K562 (cell line): ENCODE data around the gene TPK1. TPM values are rescaled to one million over a fixed set of nuclear protein-coding genes. Genes with fewer than 3 reads are reported as not detected.

Experiments
- ATAC-seq: fragments of 200-7000 bp; cut with Tn5 transposase; 3 replicates; pipeline ENCODE4 v1.9.1; 2020; ENCODE audit warnings: moderate library complexity
- BruUV-seq: library from RNA; stranded (reverse); fragments of 400-500 nt; replicated peaks from 2 replicates; lab custom pipeline; 2021; lab: Mats Ljungman, UMichigan
- CTCF ChIA-PET: fragments of 300-600 bp; formaldehyde crosslinking; extraction: SDS; loops from one replicate; lab custom pipeline; 2021; ENCODE audit warnings: low intra/inter-chr PET ratio; lab: Yijun Ruan, JAX
- POLR2A ChIA-PET: fragments of 300-600, 350-650 bp; sonication (Branson Sonifier 250); formaldehyde crosslinking; extraction: SDS; loops from one replicate; lab custom pipeline; 2021; ENCODE audit warnings: antibody characterized with exemption, inconsistent platforms; lab: Yijun Ruan, JAX
- DNase-seq, 4 experiments: peaks; one replicate each; pipeline versions ENCODE4 v3.0.0 to v3.0.0-alpha.2; 2011 to 2018; ENCODE audit warnings: low spot score in 3 of 4, mixed read lengths in 3 of 4; ENCODE audit errors: extremely low read depth in 1 of 4
- FAIRE-seq: peaks from 2 replicates; lab custom pipeline; 2011; peaks lifted over from hg19 to GRCh38; lab: Jason Lieb, UNC
- H2AFZ ChIP-seq: 2 replicates; pipeline ENCODE4 v1.6.0; 2011; ENCODE audit warnings: low read depth, low read length, control low read depth, inconsistent platforms
- H3K27ac ChIP-seq: fragments of 200-600 bp; 3 replicates; pipeline ENCODE4 v1.8.0; 2011; ENCODE audit warnings: low read depth, mild to moderate bottlenecking, control low read depth, inconsistent platforms, low read length, moderate library complexity, mixed read lengths; ENCODE audit errors: extremely low read depth
- H3K27me3 ChIP-seq, 2 experiments: fragments of 300-600 bp in 1 of 2; 2 replicates in 1 of 2; 3 replicates in 1 of 2; pipeline versions ENCODE4 v1.6.0 to v1.8.0; 2011; ENCODE audit warnings: inconsistent platforms in 2 of 2, low read length in 2 of 2, mild to moderate bottlenecking in 1 of 2, mixed read lengths in 1 of 2, moderate library complexity in 1 of 2; ENCODE audit not compliant: control insufficient read depth in 2 of 2, insufficient read depth in 2 of 2
- H3K36me3 ChIP-seq: fragments of 300-600 bp; 3 replicates; pipeline ENCODE4 v1.8.0; 2011; ENCODE audit warnings: mild to moderate bottlenecking, low read length, inconsistent platforms; ENCODE audit not compliant: control insufficient read depth, insufficient read depth
- H3K4me1 ChIP-seq, 2 experiments: fragments of 200-600 bp in 1 of 2; replicated peaks in 1 of 2; 2 replicates in 1 of 2; 3 replicates in 1 of 2; pipeline versions ENCODE4 v1.5.1 to v1.8.0; 2011; ENCODE audit warnings: inconsistent platforms in 2 of 2, low read length in 2 of 2, mild to moderate bottlenecking in 1 of 2, mixed read lengths in 1 of 2, moderate library complexity in 1 of 2; ENCODE audit not compliant: control insufficient read depth in 2 of 2, insufficient read depth in 2 of 2
- H3K4me2 ChIP-seq: 2 replicates; pipeline ENCODE4 v1.6.1; 2011; ENCODE audit warnings: low read length, control low read depth, inconsistent platforms, mixed read lengths; ENCODE audit not compliant: insufficient read depth
- H3K4me3 ChIP-seq: fragments of 200-600 bp; sonication (generic), shearing (Covaris generic); 2 replicates; pipeline ENCODE4 v1.5.1; 2016; ENCODE audit warnings: control low read depth, inconsistent platforms
- H3K79me2 ChIP-seq: fragments of 200-600 bp; 3 replicates; pipeline ENCODE4 v1.8.0; 2011; ENCODE audit warnings: low read length, inconsistent platforms; ENCODE audit not compliant: control insufficient read depth, insufficient read depth
- H3K9ac ChIP-seq, 2 experiments: 2 replicates each; pipeline versions ENCODE4 v1.6.0 to v1.6.1; 2011; ENCODE audit warnings: low read depth in 2 of 2, low read length in 2 of 2, control low read depth in 1 of 2, inconsistent platforms in 1 of 2, mild to moderate bottlenecking in 1 of 2, mixed read lengths in 1 of 2; ENCODE audit not compliant: insufficient read depth in 1 of 2
- H3K9me1 ChIP-seq: one replicate; pipeline ENCODE4 v1.6.0; 2011; ENCODE audit warnings: inconsistent platforms, mild to moderate bottlenecking, low read length, moderate library complexity; ENCODE audit not compliant: control insufficient read depth, insufficient read depth
- H3K9me3 ChIP-seq: replicated peaks from 2 replicates; pipeline ENCODE4 v1.5.1; 2011; ENCODE audit warnings: low read depth, low read length, inconsistent platforms; ENCODE audit not compliant: control insufficient read depth, insufficient read depth
- H4K20me1 ChIP-seq: replicated peaks from 2 replicates; pipeline ENCODE4 v1.6.1; 2011; ENCODE audit warnings: low read length, inconsistent platforms, mixed read lengths; ENCODE audit not compliant: control insufficient read depth, insufficient read depth
- BRF1 ChIP-seq: IDR thresholded peaks from 3 replicates; pipeline ENCODE4 v1.6.1; 2011; ENCODE audit warnings: borderline replicate concordance, mild to moderate bottlenecking; ENCODE audit not compliant: insufficient read length; ENCODE audit errors: extremely low read depth
- NONO ChIP-seq, 2 experiments: fragments of 200-400 bp in 1 of 2; fragments of 450-650 bp in 1 of 2; formaldehyde crosslinking in 1 of 2; IDR thresholded peaks; 2 replicates each; pipeline ENCODE4 v1.6.1; 2017; ENCODE audit warnings: low read depth in 2 of 2, mild to moderate bottlenecking in 2 of 2, moderate library complexity in 2 of 2, low read length in 1 of 2
- REST ChIP-seq, 2 experiments: fragments of 450-650 bp; formaldehyde crosslinking in 1 of 2; IDR thresholded peaks; 2 replicates each; pipeline versions ENCODE4 v1.4.0 to v1.6.1; 2014 to 2020; ENCODE audit warnings: mild to moderate bottlenecking in 2 of 2, borderline replicate concordance in 1 of 2, low read depth in 1 of 2
- ZBTB34 ChIP-seq: fragments of 250-450 bp; sonication (Bioruptor Pico); IDR thresholded peaks from 2 replicates; pipeline ENCODE4 v1.8.0; 2021; ENCODE audit warnings: mild to moderate bottlenecking, moderate library complexity
- ZBTB43 ChIP-seq: sonication (generic); formaldehyde crosslinking; IDR thresholded peaks from 2 replicates; pipeline ENCODE4 v1.8.0; 2023; ENCODE audit warnings: mild to moderate bottlenecking, missing genetic modification reagents
- ZNF277 ChIP-seq: fragments of 250-450 bp; sonication (Bioruptor Pico); IDR thresholded peaks from 2 replicates; pipeline ENCODE4 v1.8.0; 2022; ENCODE audit warnings: inconsistent platforms, mild to moderate bottlenecking, moderate library complexity, borderline replicate concordance
- WGBS: fragments of 100-300 bp; shearing (Covaris generic); methylation state at CpG from one replicate; pipeline ENCODE4 v1.1.6; 2016; ENCODE audit warnings: low coverage, mixed read lengths; ENCODE audit not compliant: insufficient coverage; ENCODE audit errors: missing lambda C conversion rate; 5-methylcytosine and 5-hydroxymethylcytosine counted together
- in situ Hi-C: fragments of 300-500 bp; cut with MboI; formaldehyde crosslinking; loops from 4 replicates; pipeline ENCODE4 v1.15.0; 2018; ENCODE audit warnings: inconsistent platforms, mixed read lengths
- intact Hi-C: fragments of 100-400 bp; cut with micrococcal nuclease; formaldehyde crosslinking; loops from 2 replicates; pipeline ENCODE4 v1.14.2; 2022
- polyA plus RNA-seq, 8 experiments: library from polyadenylated mRNA; depleted of rRNA in 4 of 8; stranded (reverse) in 5 of 8; unstranded in 3 of 8; fragments of >200 nt; fragmentation: Nextera tagmentation in 2 of 8; fragmentation: Illumina TruSeq in 1 of 8; extraction: Ambion mirVana in 2 of 8; extraction: Trizol in 1 of 8; gene quantifications; 2 replicates each; pipeline versions ENCODE4 v1.2.1 to v1.2.3, GENCODE V29; 2011 to 2014; ENCODE audit warnings: inconsistent platforms in 1 of 8, missing spikeins in 1 of 8
- total RNA-seq, 7 experiments: library from RNA; depleted of rRNA in 6 of 7; stranded (reverse); fragments of >200 nt in 6 of 7; fragmentation: Illumina TruSeq in 2 of 7; extraction: Trizol in 2 of 7; gene quantifications; 2 replicates each; pipeline versions ENCODE4 v1.2.1 to v1.2.3, GENCODE V29; 2011 to 2021; ENCODE audit warnings: low replicate concordance in 1 of 7
- TF ChIP-seq, protein P1 (sequence below): fragments of 250-450 bp; sonication (Bioruptor Pico); IDR thresholded peaks from 2 replicates; pipeline ENCODE4 v1.4.0; 2020; ENCODE audit warnings: borderline replicate concordance

The TPK1 gene
- total and polyA plus RNA-seq, 9 of the 15 experiments (the other 6 are each of a cell fraction or from before 2014, with no cell fraction given): 5.1 to 16.2 (median 9.2) TPM

DNA sequence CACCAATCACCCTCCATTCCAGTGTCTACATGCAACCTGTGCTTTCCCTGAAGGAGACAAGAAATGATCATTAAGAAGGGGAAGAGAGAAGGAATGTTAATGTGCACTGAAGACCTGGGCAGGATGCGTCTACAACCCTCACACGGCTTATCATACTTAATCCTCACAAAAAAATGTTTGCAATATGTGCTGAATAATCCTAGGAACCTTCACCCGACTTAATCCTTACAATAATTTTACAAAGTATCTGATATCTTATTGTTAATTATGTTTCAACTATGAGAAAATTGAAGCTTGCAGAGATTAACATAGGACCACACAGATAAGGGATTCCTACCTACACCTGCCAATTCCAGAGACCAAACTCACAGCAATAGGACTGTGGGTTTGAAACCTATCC, 287.3 kb downstream of the TPK1 start:
- ATAC-seq: no peak
- no TSS peak for BruUV-seq
- TF ChIP-seq ZNF277 (CRISPR knock-in tag) (no peak), BRF1 (no peak), REST (IDR thresholded peaks at IDR 0.05; ENCODE audit: borderline replicate concordance) (no peak), REST (CRISPR knock-in tag; IDR thresholded peaks at IDR 0.05; ENCODE audit: low read depth) (no peak), ZBTB34 (CRISPR knock-in tag) (no peak), NONO (IDR thresholded peaks at IDR 0.05; ENCODE audit: low read depth in 2 of 2, low read length in 1 of 2) (no peak), ZBTB43 (no peak)
- TF ChIP-seq, protein P1, sequence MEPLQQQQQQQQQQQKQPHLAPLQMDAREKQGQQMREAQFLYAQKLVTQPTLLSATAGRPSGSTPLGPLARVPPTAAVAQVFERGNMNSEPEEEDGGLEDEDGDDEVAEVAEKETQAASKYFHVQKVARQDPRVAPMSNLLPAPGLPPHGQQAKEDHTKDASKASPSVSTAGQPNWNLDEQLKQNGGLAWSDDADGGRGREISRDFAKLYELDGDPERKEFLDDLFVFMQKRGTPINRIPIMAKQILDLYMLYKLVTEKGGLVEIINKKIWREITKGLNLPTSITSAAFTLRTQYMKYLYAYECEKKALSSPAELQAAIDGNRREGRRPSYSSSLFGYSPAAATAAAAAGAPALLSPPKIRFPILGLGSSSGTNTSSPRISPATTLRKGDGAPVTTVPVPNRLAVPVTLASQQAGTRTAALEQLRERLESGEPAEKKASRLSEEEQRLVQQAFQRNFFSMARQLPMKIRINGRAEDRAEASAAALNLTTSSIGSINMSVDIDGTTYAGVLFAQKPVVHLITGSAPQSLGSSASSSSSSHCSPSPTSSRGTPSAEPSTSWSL (CRISPR knock-in tag): no peak

More for the DNA sequence above, 287.3 kb downstream of the TPK1 start:
- intact Hi-C loops: no loop called here
- WGBS: 0% methylated on average over 3 of the region's 3 CpGs
- Histone ChIP-seq H3K9ac (no peak overlapping the region), H3K36me3 (no peaks in the 10 kb centered on the region), H3K4me3 (no peak overlapping the region), H3K4me1 (no peaks in the 10 kb centered on the region), H2AFZ (no peak overlapping the region), H3K9me1 (no peaks in the 10 kb centered on the region), H3K27me3 (no peaks in the 10 kb centered on the region), H3K9me3 (no peaks in the 10 kb centered on the region; the same call in 1 of the 2 replicates), H4K20me1 (no peaks in the 10 kb centered on the region), H3K27ac (no peak overlapping the region), H3K79me2 (no peaks in the 10 kb centered on the region), H3K4me2 (no peak overlapping the region)
- DNase-seq (no peak), FAIRE-seq (no peak)
- ChIA-PET POLR2A (no interaction called here), CTCF (no interaction called here)
- in situ Hi-C loops: no loop called here
